ENCODE measurements around the gene SPATA13.
"Not testable (repeated sequence)": the region's sequence is repeated elsewhere in the genome, so short reads cannot be mapped to it uniquely, and the experiment has no call there.

SPATA13 gene

GRCh38 chr13:24286624-24287023, 126.1 kb downstream of the SPATA13 start:
- no peak for DNase-seq

GRCh38 chr13:24287748-24288287, 127.3 kb downstream of the SPATA13 start:
- no peak for DNase-seq

GRCh38 chr13:24288870-24289269, 128.3 kb downstream of the SPATA13 start:
- no peak for DNase-seq

GRCh38 chr13:24290280-24290932, 129.9 kb downstream of the SPATA13 start:
- DNase-seq: no peak

- no peak for DNase-seq
Observed at GRCh38 chr13:24292481-24292880, 132.0 kb downstream of the SPATA13 start.

- no peak for DNase-seq
Observed at GRCh38 chr13:24293746-24294145, 133.2 kb downstream of the SPATA13 start.

- DNase-seq: no peak
Observed at GRCh38 chr13:24299488-24300114, 139.1 kb downstream of the SPATA13 start.

GRCh38 chr13:24301434-24301833, 140.9 kb downstream of the SPATA13 start:
- no peak for DNase-seq

- no peak for DNase-seq
Observed at GRCh38 chr13:24301911-24302310, 141.4 kb downstream of the SPATA13 start.

- no peak for DNase-seq
Observed at GRCh38 chr13:24304620-24305019, 144.1 kb downstream of the SPATA13 start.

GRCh38 chr13:24306632-24307031, 146.1 kb downstream of the SPATA13 start:
- DNase-seq: no peak

- DNase-seq: no peak
Observed at GRCh38 chr13:24307211-24308067, 146.9 kb downstream of the SPATA13 start.

- DNase-seq: no peak
Observed at GRCh38 chr13:24308068-24308445, 147.5 kb downstream of the SPATA13 start.

- DNase-seq: no peak
Observed at GRCh38 chr13:24308488-24309020, 148.0 kb downstream of the SPATA13 start.

- not testable (repeated sequence) for DNase-seq
Observed at GRCh38 chr13:24309300-24309699, 148.8 kb downstream of the SPATA13 start, which contains the start of gene C1QTNF9. Gene C1QTNF9, plus strand, starts transcription at chr13:24309580. Its CDS starts 6,424 bp downstream, at chr13:24316004.

GRCh38 chr13:24313439-24313838, 152.9 kb downstream of the SPATA13 start:
- no peak for DNase-seq

GRCh38 chr13:24317835-24318234, 157.3 kb downstream of the SPATA13 start:
- DNase-seq: not testable (repeated sequence)

GRCh38 chr13:24318878-24319277, 158.4 kb downstream of the SPATA13 start:
- not testable (repeated sequence) for DNase-seq

- not testable (repeated sequence) for DNase-seq
Observed at GRCh38 chr13:24319641-24320040, 159.1 kb downstream of the SPATA13 start.

- DNase-seq: not testable (repeated sequence)
Observed at GRCh38 chr13:24321416-24321815, 160.9 kb downstream of the SPATA13 start.

GRCh38 chr13:24322470-24322869, 161.9 kb downstream of the SPATA13 start:
- not testable (repeated sequence) for DNase-seq

GRCh38 chr13:24323036-24323738, 162.7 kb downstream of the SPATA13 start:
- DNase-seq: no peak

GRCh38 chr13:24323739-24324075, 163.2 kb downstream of the SPATA13 start:
- no peak for DNase-seq

All from GF-D8 (cell line).